ENCODE measurements around the gene IQSEC3. TPM values are rescaled to one million over a fixed set of nuclear protein-coding genes. Genes with fewer than 3 reads are reported as not detected.

IQSEC3 gene
- total and polyA plus RNA-seq, 10 of the 15 experiments (the other 5 are each of a cell fraction or from before 2014, with no cell fraction given), result not detected

DNA sequence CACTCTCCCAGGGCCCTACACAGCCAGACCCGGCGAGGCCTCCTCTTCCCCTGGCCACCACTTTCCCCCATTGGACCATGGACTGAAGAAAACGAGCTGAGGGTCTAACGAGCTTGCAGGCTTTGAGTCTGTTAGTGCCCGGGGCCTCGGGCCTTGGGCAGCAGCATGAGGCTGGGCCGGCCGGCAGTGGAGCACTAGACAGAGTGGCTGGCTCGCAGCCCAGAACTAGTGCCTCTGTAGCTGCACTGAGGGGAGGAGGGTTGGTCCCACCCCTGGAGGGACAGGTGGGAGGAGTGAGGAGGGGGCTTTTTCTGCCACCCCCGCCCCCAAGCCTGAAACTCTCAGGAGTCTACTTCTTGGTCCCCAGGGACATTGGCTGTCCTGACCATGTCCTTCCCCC is 108.7 kb downstream of the IQSEC3 start:
- BruUV-seq (replicated peaks), result no TSS peak
- ATAC-seq (no peak), DNase-seq (ENCODE audit: low read depth, low spot score) (no peak), FAIRE-seq (no peak)
- ChIA-PET CTCF (no interaction called here), POLR2A (no interaction called here), SMC1A (ENCODE audit: uncharacterized antibody, unreplicated experiment) (no interaction called here), RAD21 (ENCODE audit: unreplicated experiment) (no interaction called here)
- Histone ChIP-seq H3K9ac (ENCODE audit: control insufficient read depth, insufficient read depth, low read length) (no peak overlapping the region), H3K9me3 (replicated peaks; ENCODE audit: control insufficient read depth, insufficient read depth, low read length) (no peaks in the 10 kb centered on the region), H3K4me1 (ENCODE audit: control insufficient read depth, insufficient read depth, low read length) (no peaks in the 10 kb centered on the region), H3K27ac (ENCODE audit: control insufficient read depth, insufficient read depth) (no peak overlapping the region), H3K4me2 (ENCODE audit: control insufficient read depth, insufficient read depth) (no peak overlapping the region), H4K20me1 (ENCODE audit: control insufficient read depth, insufficient read depth) (no peaks in the 10 kb centered on the region), H3K27me3 (replicated peaks in 1 of 2; ENCODE audit: control insufficient read depth in 2 of 2, insufficient read depth in 2 of 2, low read length in 1 of 2) (no peaks in the 10 kb centered on the region; a peak in 2 of 4 replicates), H3K79me2 (ENCODE audit: control insufficient read depth, insufficient read depth, low read length) (no peaks in the 10 kb centered on the region), H3K36me3 (ENCODE audit: control insufficient read depth in 2 of 2, insufficient read depth in 2 of 2, low read length in 1 of 2) (no peaks in the 10 kb centered on the region), H2AFZ (ENCODE audit: control insufficient read depth, low read depth, low read length) (no peak overlapping the region), H3K4me3 (no peak overlapping the region)
- in situ Hi-C loops (cut with MboI) (no loop called here), intact Hi-C loops (cut with micrococcal nuclease; ENCODE audit: unreplicated experiment) (no loop called here)
- 51% methylated on average over 9 of the region's 10 CpGs for WGBS (ENCODE audit: insufficient coverage, insufficient replicate concordance, low lambda C conversion rate, missing lambda C conversion rate)
- TF ChIP-seq HCFC1 (IDR thresholded peaks at IDR 0.05; ENCODE audit: low read length), result no peak
- no peak for TF ChIP-seq FOXM1 (IDR thresholded peaks at IDR 0.05; ENCODE audit: low read depth, low read length)
- TF ChIP-seq JUND (IDR thresholded peaks at IDR 0.05; ENCODE audit: low read depth, low read length), result no peak
- TF ChIP-seq, protein P1, sequence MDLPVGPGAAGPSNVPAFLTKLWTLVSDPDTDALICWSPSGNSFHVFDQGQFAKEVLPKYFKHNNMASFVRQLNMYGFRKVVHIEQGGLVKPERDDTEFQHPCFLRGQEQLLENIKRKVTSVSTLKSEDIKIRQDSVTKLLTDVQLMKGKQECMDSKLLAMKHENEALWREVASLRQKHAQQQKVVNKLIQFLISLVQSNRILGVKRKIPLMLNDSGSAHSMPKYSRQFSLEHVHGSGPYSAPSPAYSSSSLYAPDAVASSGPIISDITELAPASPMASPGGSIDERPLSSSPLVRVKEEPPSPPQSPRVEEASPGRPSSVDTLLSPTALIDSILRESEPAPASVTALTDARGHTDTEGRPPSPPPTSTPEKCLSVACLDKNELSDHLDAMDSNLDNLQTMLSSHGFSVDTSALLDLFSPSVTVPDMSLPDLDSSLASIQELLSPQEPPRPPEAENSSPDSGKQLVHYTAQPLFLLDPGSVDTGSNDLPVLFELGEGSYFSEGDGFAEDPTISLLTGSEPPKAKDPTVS (IDR thresholded peaks at IDR 0.05; ENCODE audit: low read depth, low read length), result no peak
- TF ChIP-seq RB1 (IDR thresholded peaks at IDR 0.05; ENCODE audit: borderline replicate concordance), result no peak
- TF ChIP-seq DPF2 (IDR thresholded peaks at IDR 0.05), result no peak

DNA sequence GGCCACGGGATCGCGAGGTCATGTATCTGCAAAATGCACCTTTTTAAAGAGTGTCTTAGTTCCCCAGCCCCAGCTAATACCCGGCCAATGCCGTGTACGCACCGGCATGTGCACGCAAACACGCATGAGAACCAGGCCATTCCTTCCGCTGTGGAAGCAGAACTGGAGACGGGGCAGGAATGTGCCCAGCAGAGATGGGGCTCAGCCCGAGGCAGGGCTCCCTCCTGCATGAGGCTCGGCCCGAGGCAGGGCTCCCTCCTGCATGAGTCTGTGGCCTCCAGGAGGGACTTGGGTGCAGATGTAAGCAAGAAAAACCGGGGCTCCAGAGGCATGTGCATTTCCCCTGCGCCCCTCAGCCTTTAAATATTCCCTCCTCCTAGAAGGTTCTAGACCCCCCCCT is 109.2 kb downstream of the IQSEC3 start:
- H3K27ac ChIP-seq (ENCODE audit: control insufficient read depth, insufficient read depth), result no peak overlapping the region
- TF ChIP-seq ASH2L (IDR thresholded peaks at IDR 0.05; ENCODE audit: borderline replicate concordance, low read depth) (no peak), ESRRA (IDR thresholded peaks at IDR 0.05; ENCODE audit: low read length) (no peak), BMI1 (IDR thresholded peaks at IDR 0.05; ENCODE audit: borderline replicate concordance) (no peak), HDAC6 (IDR thresholded peaks at IDR 0.05; ENCODE audit: unreplicated experiment) (no peak), RELA (IDR thresholded peaks at IDR 0.05; ENCODE audit: borderline replicate concordance, partially characterized antibody) (no peak)
- TF ChIP-seq, protein P2, sequence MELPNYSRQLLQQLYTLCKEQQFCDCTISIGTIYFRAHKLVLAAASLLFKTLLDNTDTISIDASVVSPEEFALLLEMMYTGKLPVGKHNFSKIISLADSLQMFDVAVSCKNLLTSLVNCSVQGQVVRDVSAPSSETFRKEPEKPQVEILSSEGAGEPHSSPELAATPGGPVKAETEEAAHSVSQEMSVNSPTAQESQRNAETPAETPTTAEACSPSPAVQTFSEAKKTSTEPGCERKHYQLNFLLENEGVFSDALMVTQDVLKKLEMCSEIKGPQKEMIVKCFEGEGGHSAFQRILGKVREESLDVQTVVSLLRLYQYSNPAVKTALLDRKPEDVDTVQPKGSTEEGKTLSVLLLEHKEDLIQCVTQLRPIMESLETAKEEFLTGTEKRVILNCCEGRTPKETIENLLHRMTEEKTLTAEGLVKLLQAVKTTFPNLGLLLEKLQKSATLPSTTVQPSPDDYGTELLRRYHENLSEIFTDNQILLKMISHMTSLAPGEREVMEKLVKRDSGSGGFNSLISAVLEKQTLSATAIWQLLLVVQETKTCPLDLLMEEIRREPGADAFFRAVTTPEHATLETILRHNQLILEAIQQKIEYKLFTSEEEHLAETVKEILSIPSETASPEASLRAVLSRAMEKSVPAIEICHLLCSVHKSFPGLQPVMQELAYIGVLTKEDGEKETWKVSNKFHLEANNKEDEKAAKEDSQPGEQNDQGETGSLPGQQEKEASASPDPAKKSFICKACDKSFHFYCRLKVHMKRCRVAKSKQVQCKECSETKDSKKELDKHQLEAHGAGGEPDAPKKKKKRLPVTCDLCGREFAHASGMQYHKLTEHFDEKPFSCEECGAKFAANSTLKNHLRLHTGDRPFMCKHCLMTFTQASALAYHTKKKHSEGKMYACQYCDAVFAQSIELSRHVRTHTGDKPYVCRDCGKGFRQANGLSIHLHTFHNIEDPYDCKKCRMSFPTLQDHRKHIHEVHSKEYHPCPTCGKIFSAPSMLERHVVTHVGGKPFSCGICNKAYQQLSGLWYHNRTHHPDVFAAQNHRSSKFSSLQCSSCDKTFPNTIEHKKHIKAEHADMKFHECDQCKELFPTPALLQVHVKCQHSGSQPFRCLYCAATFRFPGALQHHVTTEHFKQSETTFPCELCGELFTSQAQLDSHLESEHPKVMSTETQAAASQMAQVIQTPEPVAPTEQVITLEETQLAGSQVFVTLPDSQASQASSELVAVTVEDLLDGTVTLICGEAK (IDR thresholded peaks at IDR 0.05; ENCODE audit: borderline replicate concordance), result no peak
- intact Hi-C loops (cut with micrococcal nuclease; ENCODE audit: unreplicated experiment) (no loop called here), in situ Hi-C loops (cut with MboI) (no loop called here)
- H3K9ac ChIP-seq (ENCODE audit: control insufficient read depth, insufficient read depth, low read length), result no peak overlapping the region
- ATAC-seq (no peak), FAIRE-seq (no peak), DNase-seq (ENCODE audit: low read depth, low spot score) (no peak)
- ChIA-PET CTCF (no interaction called here), POLR2A (no interaction called here), SMC1A (ENCODE audit: uncharacterized antibody, unreplicated experiment) (no interaction called here), RAD21 (ENCODE audit: unreplicated experiment) (no interaction called here)
- no TSS peak for BruUV-seq (replicated peaks)
- H3K4me2 ChIP-seq (ENCODE audit: control insufficient read depth, insufficient read depth), result no peak overlapping the region
- no peaks in the 10 kb centered on the region for H3K36me3 ChIP-seq (ENCODE audit: control insufficient read depth in 2 of 2, insufficient read depth in 2 of 2, low read length in 1 of 2)
- H3K4me3 ChIP-seq, result no peak overlapping the region
- no peak overlapping the region for H2AFZ ChIP-seq (ENCODE audit: control insufficient read depth, low read depth, low read length)
- H3K79me2 ChIP-seq (ENCODE audit: control insufficient read depth, insufficient read depth, low read length), result no peaks in the 10 kb centered on the region
- peaks cover 3% of the 10 kb centered on the region for H3K4me1 ChIP-seq (ENCODE audit: control insufficient read depth, insufficient read depth, low read length)
- H3K9me3 ChIP-seq (replicated peaks; ENCODE audit: control insufficient read depth, insufficient read depth, low read length), result no peaks in the 10 kb centered on the region
- no peaks in the 10 kb centered on the region; a peak in 2 of 4 replicates for H3K27me3 ChIP-seq (replicated peaks in 1 of 2; ENCODE audit: control insufficient read depth in 2 of 2, insufficient read depth in 2 of 2, low read length in 1 of 2)
- 49% methylated on average over 16 of the region's 16 CpGs for WGBS (ENCODE audit: insufficient coverage, insufficient replicate concordance, low lambda C conversion rate, missing lambda C conversion rate)
- H4K20me1 ChIP-seq (ENCODE audit: control insufficient read depth, insufficient read depth), result no peaks in the 10 kb centered on the region
